Hematopoietic multipotent progenitor cell treated with erythropoietin and hydrocortisone succinate and interleukin-3 and kit ligand, for 6 days (in vitro differentiated cells): Measurements from ENCODE around the gene ARAP1.
A peak's percentile ranks its signal among the peaks of the same experiment; 100 is the strongest.

Source experiments
- DNase-seq: peaks from one replicate; pipeline ENCODE4 v3.0.0-alpha.2; 2015

Gene ARAP1

GRCh38 chr11:72760539-72761405, 8.6 kb upstream of the ARAP1 start:
- DNase-seq, result no peak

- DNase-seq, result no peak
These were observed 7.3 kb upstream of the ARAP1 start for GRCh38 chr11:72759468-72759985.

DNA sequence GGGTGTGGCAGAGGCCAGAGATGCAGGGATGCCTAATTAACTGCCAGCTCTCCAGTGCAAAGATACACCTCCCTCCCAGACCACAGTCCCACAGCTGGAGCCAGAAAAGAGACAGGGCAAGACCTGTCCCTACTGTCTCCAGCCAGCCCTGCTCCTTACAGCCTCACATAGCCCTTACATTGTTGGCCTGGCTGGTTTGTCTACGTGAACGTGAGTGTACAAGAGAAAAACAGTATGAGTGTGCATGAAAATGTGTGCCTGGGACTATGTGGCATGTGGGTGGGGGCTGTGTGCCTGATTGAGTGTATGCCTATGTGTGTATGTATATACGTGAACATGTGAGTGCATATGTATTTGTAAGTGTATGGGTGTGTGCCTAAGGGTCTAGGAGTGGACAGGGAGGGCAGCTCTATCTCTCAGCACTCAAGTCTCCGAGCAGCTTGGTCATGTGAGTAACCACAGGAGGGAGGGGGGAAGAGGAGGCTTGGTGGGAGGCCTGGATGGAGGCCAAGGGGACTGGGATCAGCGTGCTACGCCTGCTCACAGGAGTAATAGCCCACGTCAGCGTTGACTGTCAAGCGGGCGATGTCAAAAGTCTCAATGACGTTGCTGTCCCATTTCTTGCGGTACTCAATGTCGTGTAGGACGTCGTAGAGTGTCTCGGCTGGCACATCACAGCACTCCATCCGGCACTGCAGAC, 6.6 kb upstream of the ARAP1 start:
- peak; percentile 85 for DNase-seq

- DNase-seq, result no peak
These were observed 6.1 kb upstream of the ARAP1 start for GRCh38 chr11:72758304-72758689.

DNA sequence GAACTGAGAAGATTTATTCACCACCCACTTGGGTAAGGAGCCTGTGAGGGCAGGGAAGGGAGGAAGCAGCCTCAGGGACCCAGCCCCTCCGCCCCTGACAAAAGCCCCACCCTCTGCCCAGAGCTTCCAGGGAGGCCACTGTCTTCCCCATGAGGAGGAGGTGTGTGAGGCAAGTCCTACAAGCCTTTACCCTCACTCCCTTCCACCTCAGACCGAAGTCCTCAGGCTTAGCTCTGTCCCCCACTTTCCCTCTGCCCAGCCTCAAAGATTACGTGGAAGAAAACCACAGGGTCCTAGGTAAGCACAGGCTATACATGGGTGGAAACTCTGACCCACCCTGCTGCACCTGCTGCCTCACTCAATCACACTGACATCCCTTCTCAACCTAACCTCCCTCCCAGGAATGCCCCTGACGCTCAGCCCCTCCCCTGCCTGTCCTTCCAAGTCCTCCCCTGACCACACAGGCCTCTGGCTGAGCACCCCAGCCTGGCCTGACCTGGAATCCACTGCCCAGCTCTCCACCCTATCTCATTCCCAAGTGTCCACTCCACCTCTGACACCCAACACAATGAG, 3.6 kb upstream of the ARAP1 start:
- no peak for DNase-seq

- DNase-seq, result no peak
These were observed 2.4 kb upstream of the ARAP1 start for GRCh38 chr11:72754544-72755155.

DNA sequence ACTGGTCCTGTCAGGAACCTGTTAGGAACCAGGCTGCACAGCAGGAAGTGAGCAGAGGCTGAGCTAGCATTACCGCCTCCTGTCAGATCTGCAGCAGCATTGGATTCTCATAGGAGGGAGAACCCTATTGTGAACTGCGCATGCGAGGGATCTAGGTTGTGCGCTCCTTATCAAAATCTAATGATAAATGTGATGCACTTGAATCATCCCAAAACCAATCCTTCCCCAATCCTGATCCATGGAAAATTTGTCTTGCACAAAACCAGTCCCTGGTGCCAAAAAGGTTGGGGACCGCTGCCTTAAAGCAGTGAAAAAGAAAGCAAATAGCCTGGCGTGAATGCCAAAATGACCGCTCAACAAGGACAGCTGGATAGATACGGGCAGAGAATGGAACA, 1.9 kb upstream of the ARAP1 start:
- no peak for DNase-seq

DNA sequence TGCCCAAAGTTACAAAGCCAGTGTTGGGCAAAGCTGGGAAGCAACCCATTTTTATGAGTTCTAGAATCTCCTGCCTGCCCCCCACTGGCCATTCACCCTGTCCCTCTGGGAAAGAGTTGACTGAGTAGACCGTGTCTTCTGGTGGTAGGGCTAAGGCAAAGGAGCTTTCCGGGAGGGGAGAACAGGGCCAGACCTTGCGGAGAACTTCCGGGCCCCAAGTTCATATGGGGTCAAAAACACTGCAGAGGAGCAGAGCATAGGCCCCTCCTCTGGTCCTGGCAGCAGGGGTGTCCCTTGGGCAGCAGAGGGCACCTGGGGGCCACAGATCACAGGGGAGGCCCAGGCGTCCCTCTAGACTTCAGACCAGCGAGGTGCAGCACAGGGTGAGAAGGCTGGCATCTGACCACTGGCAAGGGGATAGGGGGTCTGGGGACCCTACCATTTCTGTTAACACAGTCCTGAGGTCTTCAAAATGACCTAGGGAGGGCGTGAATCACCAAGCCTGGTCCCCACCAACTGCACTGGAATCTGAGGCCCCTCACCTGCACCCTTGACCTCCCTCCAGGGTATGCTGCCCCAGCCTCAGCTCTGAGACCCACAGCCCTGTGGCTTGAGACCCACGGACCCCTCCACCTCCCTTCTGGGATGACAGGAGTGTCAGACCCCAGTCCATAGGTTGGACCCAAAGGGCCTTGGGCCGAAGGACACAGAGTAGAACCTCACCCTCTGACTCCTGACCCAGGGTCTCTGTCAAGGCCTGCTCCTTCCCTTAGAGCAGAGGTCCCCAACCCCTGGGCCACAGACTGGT, 1.3 kb upstream of the ARAP1 start:
- peak; percentile 34 for DNase-seq

- peak; percentile 21 for DNase-seq
These were observed 806 bp downstream of the ARAP1 start for GRCh38 chr11:72751116-72752087.

- DNase-seq, result no peak
These were observed 1.6 kb downstream of the ARAP1 start for GRCh38 chr11:72750556-72751115.

DNA sequence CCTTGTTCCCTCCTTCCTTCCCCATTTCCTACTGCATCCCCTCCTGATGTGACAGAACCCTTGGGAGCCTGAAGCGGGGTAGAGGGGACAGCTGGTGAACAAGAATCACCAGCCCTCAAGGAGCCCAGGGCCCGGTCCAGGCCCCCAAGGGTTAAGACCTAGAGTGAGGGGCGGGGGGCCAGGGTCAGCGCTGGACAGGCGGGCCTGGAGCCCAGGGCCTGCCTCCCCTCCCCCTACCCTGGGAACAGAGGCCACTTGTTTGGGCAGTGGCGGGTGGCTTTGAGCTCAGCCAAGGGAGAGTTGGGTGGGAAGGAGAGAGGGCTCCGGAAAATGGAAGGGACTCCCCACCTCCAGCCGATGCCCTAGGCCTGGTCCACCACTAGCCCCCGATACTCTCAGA, 2.1 kb downstream of the ARAP1 start:
- DNase-seq, result no peak

- no peak for DNase-seq
These were observed 4.8 kb downstream of the ARAP1 start for GRCh38 chr11:72747289-72747855.

DNA sequence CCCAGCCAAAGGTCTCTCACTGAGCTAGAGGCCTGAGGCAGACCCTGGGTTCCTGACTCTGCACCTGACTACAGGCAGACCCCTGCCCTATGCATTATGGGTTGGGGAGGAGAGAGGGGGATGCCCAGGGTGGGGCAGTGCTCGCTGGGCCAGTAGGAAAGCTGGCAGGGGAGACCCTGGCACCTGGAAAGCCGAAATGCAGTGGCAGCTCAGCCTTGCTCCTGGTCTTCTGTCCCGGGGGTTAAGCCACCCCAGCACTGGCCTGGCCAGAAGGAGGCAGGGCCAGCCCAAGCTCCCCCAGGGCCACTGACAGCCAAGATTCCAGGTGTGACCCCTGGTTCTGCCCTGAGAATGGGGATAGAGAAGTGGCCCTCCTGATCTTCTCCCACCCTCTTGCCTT, 5.4 kb downstream of the ARAP1 start:
- DNase-seq, result no peak

DNA sequence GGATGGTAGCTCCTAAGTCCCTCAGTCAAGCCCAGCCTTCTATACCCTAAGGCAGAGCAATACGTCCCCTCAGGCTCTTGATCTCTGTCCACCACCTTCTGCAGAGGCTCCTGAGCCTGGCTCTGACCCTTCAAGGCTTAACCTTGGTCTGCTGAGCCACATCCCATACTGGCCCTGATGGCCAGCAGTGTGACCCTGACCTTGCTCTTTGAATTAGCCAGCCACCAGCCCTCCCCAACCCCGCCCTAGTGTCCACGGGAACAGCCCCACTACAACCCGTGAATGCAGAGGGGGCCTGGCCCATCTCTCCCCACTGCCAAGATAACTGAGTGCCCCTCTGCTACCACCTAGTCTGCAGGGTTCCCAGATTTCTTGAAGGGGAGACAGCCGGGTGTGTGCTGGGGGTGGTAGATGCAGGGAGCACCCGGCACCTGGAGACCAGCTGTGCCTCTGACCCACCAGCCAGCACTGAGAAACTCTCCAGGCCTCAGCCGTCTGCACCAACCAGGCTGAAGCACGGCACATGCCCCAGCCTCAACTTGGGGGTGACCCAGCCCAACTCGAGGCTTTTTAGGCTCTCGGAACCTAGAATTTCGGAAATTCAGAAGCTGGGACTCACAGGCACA, 6.2 kb downstream of the ARAP1 start:
- DNase-seq, result no peak

DNA sequence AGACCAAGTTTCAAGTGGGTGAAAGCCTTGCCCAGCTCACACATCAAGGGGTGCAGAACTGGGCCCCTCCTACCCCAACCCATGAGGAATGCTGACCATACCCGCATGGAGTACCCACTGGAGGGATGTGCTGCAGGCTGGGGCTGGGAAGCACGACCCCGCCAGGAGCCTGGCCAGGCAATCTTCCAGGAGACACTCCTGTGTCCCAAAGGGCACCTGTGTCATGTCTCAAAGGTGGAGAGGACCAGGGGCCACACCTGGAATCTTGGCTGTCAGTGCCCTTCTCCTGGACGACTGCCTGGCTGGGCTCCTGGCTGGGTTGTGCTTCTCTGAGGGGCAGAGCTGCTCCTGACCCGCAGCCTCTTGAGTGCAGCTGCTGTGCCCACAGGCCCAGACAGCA, 6.7 kb downstream of the ARAP1 start:
- DNase-seq, result no peak

DNA sequence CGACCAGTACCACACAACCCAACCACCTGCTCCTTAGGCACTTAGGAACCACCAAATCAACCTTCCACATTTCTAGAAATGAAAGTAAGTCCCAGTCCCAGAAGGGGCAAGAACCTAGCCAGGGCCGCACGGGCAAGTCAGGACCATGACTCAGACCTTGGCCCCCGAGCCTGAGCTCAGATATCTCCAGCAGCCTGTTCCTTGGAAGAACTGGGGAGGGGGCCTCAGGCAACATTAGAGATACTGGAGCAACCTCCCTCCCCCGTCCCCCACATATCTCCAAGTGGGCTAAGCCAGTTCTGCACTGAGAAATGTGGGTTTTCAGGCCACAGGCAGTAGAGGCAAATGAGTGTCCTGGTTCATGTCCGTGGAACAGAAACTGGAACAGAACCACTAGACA, 7.7 kb downstream of the ARAP1 start:
- no peak for DNase-seq

DNA sequence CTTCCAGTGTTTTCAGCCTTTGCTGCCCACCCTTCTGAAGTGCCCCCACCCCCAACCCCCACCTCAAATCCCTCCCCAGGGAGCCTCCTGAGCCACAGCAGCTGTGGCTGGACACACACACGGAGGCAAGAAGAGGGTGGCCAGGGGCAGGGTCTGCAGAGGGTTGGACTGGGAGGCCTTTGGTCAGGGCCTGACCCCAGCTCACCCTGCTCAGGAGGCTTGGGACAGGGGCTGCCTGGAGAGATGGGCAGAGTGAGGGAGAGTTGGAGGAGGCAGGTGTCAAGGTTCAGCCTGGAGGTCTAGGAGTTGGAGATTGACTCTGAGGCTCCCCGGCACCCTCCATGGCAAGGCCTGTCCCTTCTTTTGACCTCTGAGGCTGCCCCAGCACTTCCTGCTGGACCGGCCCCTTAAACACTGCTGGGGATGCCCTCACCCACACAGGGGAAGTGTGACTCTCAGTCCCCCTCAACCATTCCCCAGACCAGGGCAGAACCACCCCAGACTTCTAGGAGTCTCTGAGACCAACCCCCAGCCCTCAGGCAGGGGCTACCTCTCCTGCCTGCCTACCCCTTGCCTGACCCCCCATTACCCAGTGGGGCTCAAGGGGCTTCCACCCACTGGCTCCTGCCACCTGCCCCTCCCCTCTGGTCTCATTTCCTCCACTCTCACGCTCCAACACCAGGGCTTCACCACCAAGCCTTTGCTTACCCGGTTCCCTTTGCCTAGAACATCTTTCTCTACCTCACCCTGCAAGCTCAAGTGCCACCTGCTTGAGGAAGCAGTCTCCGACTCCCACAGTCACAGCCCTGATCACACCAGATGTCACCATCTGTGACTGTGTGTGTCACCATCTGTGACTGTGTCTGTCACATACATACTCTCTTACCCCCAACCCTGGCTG, 8.6 kb downstream of the ARAP1 start:
- no peak for DNase-seq

GRCh38 chr11:72742513-72743320, 9.5 kb downstream of the ARAP1 start:
- no peak for DNase-seq
